ENCODE data around the gene PALB2. TPM values are rescaled to one million over a fixed set of nuclear protein-coding genes. Genes with fewer than 3 reads are reported as not detected.
A peak's percentile ranks its signal among the peaks of the same experiment; 100 is the strongest.

The PALB2 gene
- total and polyA plus RNA-seq, 2 of the 8 experiments (the other 6 are each of a cell fraction or from before 2014, with no cell fraction given) = 12.5 to 33.1 TPM

DNA sequence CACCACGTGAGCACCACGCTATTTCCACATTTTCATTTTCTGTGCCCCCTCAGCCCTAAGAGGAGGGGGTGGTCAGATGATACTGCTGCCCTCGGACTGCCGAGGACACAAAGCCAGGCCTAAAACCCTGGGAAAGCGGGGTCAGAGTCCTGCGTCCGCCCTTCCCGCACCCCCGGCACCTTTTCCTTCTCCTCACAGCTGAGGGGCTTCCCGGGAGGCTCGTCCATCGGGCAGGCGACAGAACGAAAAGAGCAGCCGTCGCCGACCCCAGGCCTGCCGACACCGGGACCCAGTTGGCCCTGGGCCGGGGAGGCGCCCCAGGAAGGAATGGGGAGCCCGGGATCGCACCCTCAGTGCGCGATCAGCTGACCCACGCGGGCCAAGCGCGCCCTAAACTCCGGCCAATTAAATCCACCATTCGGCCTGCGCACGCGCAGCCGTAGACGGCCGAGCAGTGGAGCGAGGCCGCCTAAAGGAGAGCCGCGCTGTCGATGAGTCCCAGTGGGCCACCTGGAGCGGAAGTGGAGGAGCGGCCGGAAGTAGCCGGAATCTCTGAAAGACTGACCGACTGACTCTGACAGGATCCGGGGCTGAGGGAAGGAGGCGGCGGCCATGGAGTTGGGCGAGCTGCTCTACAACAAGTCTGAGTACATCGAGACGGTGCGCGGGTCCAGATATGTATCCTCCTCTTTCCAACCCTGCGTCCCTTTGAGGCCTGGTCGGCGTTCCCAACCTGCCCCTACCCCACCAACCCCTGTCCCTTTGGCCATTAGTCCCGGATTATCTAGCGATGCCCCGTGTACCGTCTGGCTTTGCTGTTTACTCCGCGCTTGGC, at the start of gene PALB2, which contains the start of gene DCTN5 (continued):
- TF ChIP-seq KDM5A (IDR thresholded peaks at IDR 0.05; ENCODE audit: low read length) (no peak; the same call in 1 of the 2 replicates), TBP (IDR thresholded peaks at IDR 0.05; ENCODE audit: low read depth, low read length) (peak; percentile 69), SIX5 (IDR thresholded peaks at IDR 0.05; ENCODE audit: low read depth, low read length) (peak; percentile 12; the same call in 1 of the 2 replicates), BACH1 (IDR thresholded peaks at IDR 0.05; ENCODE audit: low read length) (no peak), SUZ12 (IDR thresholded peaks at IDR 0.05; ENCODE audit: low read length) (no peak), SIRT6 (IDR thresholded peaks at IDR 0.05; ENCODE audit: low read length) (no peak), CBX5 (IDR thresholded peaks at IDR 0.05; ENCODE audit: low read depth, low read length) (no peak), TCF12 (IDR thresholded peaks at IDR 0.05; ENCODE audit: low read depth, low read length) (peak; percentile 91; the same call in 1 of the 2 replicates), MAFK (IDR thresholded peaks at IDR 0.05; ENCODE audit: low read depth, low read length) (no peak), TEAD4 (IDR thresholded peaks at IDR 0.05; ENCODE audit: low read depth, low read length) (no peak), NANOG (IDR thresholded peaks at IDR 0.05; ENCODE audit: insufficient read depth, low read depth, low read length, poor library complexity, severe bottlenecking) (peak; percentile 64), SIN3A (conservative IDR thresholded peaks at IDR 0.05 in 1 of 2, IDR thresholded peaks at IDR 0.05 in 1 of 2; ENCODE audit: low read depth in 1 of 2, low read length in 2 of 2) (peak; percentile 93 to 96), RFX5 (IDR thresholded peaks at IDR 0.05; ENCODE audit: borderline replicate concordance, low read depth, low read length) (0 out of 2 replicates have a peak, but pooled peaks have one; percentile 5), EZH2 (IDR thresholded peaks at IDR 0.05; ENCODE audit: low read depth, low read length, severe bottlenecking) (no peak), PHF8 (conservative IDR thresholded peaks at IDR 0.05; ENCODE audit: low read depth, low read length) (peak; percentile 97), POLR2AphosphoS5 (IDR thresholded peaks at IDR 0.05; ENCODE audit: low read depth, low read length) (peak; percentile 67; the same call in 1 of the 2 replicates), CTBP2 (IDR thresholded peaks at IDR 0.05; ENCODE audit: borderline replicate concordance, insufficient read depth, insufficient read length, low read length) (no peak), KDM1A (IDR thresholded peaks at IDR 0.05; ENCODE audit: borderline replicate concordance, low read length) (no peak)
- TF ChIP-seq, protein P1, sequence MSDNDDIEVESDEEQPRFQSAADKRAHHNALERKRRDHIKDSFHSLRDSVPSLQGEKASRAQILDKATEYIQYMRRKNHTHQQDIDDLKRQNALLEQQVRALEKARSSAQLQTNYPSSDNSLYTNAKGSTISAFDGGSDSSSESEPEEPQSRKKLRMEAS (IDR thresholded peaks at IDR 0.05) = peak; percentile 88
- TF ChIP-seq, protein P2, sequence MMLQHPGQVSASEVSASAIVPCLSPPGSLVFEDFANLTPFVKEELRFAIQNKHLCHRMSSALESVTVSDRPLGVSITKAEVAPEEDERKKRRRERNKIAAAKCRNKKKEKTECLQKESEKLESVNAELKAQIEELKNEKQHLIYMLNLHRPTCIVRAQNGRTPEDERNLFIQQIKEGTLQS (IDR thresholded peaks at IDR 0.05; ENCODE audit: insufficient read depth, low read depth, low read length) = peak; percentile 68; the same call in 1 of the 2 replicates
- TF ChIP-seq, protein P3, sequence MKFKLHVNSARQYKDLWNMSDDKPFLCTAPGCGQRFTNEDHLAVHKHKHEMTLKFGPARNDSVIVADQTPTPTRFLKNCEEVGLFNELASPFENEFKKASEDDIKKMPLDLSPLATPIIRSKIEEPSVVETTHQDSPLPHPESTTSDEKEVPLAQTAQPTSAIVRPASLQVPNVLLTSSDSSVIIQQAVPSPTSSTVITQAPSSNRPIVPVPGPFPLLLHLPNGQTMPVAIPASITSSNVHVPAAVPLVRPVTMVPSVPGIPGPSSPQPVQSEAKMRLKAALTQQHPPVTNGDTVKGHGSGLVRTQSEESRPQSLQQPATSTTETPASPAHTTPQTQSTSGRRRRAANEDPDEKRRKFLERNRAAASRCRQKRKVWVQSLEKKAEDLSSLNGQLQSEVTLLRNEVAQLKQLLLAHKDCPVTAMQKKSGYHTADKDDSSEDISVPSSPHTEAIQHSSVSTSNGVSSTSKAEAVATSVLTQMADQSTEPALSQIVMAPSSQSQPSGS (IDR thresholded peaks at IDR 0.05; ENCODE audit: low read length) = no peak

Data from H1 (cell line).